ENCODE data around the gene UGT1A7.
"Not testable (repeated sequence)": the region's sequence is repeated elsewhere in the genome, so short reads cannot be mapped to it uniquely, and the experiment has no call there.

The UGT1A7 gene

DNA sequence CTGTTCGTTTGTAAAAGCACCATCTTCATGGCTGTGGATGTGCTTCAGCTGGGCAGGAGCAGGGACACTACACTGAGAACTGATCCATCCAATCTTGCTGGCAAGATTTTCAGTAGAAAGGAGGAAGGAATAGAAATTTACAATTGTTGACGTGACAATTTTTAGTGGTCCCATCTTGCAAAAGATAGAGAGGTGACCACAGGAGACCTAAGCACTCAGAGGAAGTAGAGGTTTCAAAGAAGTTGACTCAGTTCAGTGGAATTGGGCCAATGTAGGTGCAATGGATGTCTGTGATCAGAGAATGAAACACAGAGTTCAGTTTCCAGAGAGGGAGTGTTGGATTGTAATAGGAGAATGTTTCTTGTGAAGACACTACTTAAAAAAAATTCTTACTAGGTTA is 32.4 kb downstream of the UGT1A7 start:
- no peak for FAIRE-seq

DNA sequence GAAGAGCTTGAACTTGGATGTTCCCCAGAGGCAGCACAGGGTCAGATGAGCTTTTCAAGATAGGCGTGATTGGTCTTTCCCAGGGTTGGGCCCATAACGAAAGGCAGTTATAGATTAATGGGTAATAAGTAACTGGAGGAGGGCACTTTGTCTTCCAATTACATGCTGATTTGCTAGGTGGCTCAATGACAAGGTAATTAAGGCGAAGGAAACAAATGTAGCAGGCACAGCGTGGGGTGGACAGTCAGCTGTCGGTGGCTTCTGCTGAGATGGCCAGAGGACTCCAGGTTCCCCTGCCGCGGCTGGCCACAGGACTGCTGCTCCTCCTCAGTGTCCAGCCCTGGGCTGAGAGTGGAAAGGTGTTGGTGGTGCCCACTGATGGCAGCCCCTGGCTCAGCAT is 36.9 kb downstream of the UGT1A7 start, which contains the start of gene UGT1A4:
TSS of gene UGT1A4 (plus strand) at position 185 of the 400 bp plus-strand sequence. CDS start at position 270, 85 bp downstream.
- no peak for FAIRE-seq

DNA sequence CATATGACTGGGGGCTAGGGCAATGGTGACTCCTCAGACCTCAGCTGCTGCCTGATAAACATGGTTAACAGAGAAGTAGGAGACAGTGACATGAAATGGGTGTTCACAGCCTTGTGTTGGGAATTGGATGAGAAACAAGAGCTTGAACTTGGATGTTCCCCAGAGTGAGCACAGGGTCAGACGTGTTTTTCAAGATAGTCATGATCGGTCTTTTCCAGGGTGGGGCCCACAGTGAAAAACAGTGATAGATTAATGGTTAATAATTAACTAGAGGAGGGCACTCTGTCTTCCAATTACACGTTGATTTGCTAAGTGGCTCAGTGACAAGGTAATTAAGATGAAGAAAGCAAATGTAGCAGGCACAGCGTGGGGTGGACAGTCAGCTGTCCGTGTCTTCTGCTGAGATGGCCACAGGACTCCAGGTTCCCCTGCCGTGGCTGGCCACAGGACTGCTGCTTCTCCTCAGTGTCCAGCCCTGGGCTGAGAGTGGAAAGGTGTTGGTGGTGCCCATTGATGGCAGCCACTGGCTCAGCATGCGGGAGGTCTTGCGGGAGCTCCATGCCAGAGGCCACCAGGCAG is 47.1 kb downstream of the UGT1A7 start, which contains the start of gene UGT1A3:
TSS of gene UGT1A3 (plus strand) at position 320 of the 579 bp plus-strand sequence. CDS start at position 405, 85 bp downstream.
- FAIRE-seq = no peak

DNA sequence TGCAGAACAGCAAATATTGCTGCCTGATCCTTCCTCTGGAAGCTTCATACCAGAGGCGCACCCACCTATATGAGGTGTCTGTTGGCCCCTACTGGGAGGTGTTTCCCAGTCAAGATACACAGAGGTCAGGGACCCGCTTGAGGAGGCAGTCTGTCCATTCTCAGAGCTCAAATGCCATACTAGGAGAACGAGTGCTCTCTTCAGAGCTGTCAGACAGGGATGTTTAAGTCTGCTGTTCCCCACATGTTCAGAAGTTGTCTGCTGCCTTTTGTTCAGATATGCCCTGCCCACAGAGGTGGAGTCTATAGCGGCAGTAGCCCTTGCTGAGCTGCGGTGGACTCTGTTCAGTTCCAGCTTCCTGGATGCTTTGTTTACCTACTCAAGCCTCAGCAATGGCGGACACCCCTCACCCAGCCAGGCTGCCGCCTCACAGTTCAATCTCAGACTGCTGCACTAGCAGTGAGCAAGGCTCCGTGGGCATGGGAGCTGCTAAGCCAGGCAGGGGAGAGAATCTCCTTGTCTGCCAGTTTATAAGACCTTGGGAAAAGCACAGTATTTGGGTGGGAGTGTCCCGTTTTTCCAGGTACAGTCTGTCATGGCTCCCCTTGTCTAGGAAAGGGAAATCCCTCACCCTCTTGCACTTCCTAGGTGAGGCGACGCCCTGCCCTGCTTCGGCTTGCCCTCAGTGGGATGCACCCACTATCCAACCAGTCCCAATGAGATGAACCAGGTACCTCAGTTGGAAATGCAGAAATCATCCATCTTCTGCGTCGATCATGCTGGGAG is 55.4 kb downstream of the UGT1A7 start:
- not testable (repeated sequence) for FAIRE-seq

DNA sequence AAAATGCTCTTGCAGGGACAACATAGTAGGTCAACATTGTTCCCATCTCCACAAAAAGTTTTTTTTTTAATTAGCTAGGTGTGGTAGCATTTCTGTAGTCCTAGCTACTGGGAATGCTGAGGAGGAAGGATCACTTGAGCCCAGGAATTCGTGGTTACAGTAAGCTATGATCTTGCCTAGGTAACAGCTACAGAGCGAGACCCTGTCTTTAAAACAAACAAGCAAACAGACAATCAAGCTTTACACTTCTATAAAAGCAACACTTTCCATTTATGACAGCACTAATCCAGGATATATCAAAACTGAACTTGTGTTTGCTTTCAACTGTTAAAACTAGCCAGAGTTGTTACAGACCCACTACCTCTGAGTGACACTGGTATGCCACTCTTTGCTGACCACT is 59.2 kb downstream of the UGT1A7 start:
- no peak for FAIRE-seq

DNA sequence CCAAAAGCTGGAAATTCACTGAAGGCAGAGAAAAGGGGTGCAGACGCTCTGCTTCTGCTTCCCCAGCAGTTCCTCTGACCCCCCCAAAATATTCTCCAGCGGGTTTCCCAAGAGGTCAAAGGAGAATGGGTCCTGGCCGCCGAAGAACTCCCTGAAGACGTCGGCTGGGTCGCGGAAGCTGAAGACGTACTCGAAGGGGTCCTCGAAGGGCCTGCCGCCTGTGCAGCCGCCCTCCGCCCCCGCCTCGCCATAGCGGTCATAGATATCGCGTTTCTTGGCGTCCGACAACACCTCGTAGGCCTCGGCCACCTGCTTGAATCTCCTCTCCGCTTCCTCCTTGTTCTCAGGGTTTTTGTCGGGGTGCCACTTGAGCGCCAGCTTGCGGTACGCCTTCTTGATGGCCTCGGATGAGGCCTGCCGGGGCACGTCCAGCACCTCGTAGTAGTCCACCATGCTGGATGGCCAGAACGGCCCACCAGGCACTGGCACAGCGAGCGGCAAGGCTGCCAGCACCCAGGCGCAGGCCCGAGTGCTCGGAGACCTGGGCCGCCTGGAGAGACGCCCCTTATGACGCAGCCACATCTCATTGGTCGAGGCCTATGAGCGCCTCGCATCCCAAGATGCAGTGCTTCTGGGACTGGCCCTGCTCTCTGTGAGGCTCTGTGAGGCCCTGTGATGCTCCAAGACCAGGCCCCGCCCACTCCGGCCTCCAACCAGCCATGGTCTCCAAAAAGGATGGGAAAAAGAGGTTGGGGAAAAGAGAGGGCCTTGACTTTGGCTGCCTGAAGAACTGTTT is 62.0 kb downstream of the UGT1A7 start:
- FAIRE-seq = no peak

DNA sequence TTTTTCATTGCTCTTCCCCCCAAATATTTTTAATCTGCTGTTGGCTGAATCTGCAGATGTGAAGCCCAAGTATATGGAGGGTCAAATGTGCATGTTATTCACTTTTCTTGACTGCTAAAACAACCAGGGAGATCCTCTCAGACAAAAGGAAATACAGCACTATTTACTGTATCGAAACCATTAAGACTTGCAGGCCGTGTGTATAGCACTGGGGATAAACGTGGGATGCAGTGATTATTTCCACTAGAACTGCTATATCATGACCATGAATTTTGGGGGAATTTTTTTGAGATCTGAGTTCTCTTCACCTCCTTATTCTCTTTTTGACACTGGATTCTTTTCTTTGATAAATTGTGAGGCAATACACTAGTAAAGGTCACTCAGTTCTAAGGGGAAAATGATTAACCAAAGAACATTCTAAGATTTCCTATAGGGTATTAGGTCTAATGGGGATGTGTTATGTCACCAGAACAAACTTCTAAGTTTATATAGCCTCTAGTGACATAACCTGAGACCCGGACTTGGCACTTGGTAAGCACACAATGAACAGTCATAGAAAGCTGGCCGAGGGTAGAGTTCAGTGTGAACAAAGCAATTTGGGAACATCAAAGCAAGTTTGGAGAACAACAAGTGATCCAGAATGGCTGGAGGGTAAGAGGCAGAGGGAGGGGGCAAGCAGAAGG is 63.5 kb downstream of the UGT1A7 start:
- FAIRE-seq = no peak

DNA sequence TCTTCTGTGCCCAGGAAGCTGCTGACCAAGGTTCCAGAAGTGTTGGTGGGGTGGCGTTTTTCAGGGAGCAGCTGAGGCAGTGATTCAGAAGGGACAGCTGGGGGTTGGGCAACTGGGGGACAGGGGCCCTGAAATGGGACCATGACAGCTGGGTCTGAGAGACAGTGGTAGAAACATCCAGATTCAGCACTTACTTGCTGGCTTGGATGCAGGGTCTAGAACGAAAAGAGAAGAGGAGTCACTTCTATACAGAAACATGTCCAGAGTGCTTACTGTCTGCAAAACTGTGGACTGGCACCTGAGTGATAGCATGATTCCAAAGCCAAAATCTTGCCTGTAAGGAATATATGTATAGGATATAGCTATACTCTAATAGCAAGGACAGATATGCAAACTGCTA is 64.1 kb downstream of the UGT1A7 start:
- not testable (repeated sequence) for FAIRE-seq

DNA sequence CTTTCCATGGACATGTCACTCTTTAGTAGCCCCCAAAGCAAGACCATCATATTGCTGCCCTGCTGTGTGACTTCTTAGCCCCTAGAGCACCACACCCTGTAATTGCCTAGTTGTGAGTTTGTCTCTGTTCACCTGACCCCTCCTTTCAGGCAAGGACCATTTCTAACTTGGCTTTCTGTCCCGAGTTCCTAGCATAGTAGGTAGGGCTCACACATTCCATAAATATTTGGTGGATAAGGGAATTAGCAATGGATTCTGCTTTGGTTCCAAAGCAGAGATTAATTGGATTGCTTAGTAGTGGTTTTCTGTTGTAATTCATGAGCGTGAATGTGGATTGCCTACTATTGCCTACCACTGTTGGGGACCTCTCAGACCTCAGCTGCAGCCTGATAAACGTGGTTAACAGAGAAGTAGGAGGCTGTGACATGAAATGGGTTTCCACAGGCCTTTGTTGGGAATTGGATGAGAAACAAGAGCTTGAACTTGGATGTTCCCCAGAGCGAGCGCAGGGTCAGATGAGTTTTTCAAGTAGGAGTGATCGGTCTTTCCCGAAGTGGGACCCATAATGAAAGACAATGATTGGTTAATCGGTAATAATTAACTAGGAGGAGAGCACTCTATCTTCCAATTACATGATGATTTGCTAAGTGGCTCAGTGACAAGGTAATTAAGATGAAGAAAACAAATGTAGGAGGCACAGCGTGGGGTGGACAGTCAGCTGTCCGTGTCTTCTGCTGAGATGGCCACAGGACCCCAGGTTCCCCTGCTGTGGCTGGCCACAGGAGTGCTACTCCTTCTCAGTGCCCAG is 65.0 kb downstream of the UGT1A7 start:
- no peak for FAIRE-seq

DNA sequence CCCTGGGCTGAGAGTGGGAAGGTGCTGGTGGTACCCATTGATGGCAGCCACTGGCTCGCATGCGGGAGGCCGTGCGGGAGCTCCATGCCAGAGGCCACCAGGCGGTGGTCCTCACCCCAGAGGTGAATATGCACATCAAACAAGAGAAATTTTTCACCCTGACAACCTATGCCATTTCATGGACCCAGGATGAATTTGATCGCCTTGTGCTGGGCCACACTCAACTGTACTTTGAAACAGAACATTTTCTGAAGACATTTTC is 65.5 kb downstream of the UGT1A7 start:
- FAIRE-seq = no peak

DNA sequence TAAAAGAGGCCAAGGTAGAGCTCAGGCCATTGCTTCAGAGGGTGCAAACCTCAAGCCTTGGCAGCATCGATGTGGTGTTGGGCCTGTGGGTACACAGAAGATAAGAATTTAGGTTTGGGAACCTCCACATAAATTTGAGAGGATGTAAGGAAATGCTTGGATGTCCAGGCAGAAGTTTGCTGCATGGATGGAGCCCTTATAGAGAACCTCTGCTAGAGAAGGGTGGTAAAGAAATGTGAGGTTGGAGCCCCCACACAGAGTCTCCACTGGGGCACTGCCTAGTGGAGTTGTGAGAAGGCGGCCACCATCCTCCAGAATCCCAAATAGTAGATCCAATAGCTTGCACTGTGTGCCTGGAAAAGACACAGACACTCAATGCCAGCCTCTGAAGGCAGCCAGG is 69.0 kb downstream of the UGT1A7 start:
- FAIRE-seq = not testable (repeated sequence)

DNA sequence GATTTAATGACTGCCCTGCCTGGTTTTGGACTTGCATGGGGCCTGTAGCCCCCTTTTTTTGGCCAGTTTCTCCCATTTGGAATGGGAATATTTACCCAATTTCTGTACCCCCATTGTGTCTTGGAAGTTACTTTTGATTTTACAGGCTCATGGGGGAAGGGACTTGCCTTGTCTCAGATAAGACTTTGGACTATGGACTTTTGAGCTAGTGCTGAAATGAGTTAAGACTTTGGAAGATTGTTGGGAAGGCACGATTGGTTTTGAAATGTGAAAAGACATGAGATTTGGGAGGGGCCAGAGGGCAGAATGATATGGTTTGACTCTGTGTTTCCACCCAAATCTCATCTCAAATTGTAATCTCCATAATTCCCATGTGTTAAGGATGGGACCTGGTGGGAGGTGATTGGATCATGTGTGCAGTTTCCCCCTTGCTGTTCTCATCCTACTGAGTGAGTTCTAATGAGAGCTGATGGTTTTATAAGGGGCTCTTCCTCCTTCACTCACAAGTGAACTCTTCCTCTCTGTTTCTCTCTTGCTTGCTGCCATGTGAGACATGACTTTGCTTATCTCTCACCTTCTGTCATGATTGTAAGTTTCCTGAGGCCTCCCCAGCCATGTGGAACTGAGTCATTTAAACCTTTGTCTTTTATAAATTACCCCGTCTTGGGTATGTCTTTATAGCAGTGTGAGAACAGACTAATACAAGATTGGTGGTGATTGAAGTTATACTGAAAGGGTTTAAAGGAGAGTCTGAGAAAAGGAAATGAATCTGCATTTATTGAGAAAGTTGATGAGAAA is 69.7 kb downstream of the UGT1A7 start:
- FAIRE-seq = not testable (repeated sequence)

DNA sequence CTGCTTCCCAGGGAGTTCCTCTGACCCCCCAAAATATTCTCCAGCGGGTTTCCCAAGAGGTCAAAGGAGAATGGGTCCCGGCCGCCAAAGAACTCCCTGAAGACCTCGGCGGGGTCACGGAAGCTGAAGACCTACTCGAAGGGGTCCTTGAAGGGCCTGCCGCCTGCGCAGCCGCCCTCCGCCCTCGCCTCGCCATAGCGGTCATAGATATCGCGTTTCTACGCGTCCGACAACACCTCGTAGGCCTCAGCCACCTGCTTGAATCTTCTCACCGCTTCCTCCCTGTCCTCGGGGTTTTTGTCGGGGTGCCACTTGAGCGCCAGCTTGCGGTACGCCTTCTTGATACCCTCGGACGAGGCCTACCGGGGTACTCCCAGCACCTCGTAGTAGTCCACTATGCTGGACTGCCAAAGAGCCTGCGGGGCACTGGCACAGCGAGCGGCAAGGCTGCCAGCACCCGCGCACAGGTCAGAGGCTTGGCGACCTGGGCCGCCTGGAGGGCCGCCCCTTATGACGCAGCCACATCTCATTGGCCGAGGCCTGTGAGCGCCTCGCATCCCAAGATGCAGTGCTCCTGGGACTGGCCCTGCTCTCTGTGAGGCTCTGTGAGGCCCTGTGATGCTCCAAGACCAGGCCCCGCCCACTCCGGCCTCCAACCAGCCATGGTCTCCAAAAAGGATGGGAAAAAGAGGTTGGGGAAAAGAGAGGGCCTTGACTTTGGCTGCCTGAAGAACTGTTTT is 73.3 kb downstream of the UGT1A7 start:
- FAIRE-seq = no peak

DNA sequence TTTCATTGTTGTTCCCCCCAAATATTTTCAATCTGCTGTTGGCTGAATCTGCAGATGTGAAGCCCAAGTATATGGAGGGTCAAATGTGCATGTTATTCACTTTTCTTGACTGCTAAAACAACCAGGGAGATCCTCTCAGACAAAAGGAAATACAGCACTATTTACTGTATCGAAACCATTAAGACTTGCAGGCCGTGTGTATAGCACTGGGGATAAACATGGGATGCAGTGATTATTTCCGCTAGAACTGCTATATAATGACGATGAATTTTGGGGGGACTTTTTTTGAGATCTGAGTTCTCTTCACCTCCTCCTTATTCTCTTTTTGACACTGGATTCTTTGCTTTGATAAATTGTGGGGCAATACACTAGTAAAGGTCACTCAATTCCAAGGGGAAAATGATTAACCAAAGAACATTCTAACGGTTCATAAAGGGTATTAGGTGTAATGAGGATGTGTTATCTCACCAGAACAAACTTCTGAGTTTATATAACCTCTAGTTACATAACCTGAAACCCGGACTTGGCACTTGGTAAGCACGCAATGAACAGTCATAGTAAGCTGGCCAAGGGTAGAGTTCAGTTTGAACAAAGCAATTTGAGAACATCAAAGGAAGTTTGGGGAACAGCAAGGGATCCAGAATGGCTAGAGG is 74.9 kb downstream of the UGT1A7 start:
- no peak for FAIRE-seq

DNA sequence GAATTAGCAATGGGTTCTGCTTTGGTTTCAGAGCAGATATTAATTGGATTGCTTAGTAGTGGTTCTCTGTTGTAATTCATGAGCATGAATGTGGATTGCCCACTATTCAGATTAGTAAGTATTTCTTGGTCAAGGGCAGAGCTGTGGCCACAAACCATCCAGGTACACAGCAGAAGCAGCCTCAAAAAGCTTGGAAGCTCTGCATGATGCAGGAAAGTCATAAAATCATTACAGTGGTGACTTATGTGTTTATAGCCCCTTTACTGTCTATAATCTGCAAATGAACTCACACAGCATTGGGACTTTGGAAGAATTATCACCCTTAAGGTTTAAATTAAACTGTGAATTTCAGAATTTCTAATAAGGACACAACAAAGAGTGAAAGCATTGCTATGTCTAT is 76.4 kb downstream of the UGT1A7 start:
- no peak for FAIRE-seq

DNA sequence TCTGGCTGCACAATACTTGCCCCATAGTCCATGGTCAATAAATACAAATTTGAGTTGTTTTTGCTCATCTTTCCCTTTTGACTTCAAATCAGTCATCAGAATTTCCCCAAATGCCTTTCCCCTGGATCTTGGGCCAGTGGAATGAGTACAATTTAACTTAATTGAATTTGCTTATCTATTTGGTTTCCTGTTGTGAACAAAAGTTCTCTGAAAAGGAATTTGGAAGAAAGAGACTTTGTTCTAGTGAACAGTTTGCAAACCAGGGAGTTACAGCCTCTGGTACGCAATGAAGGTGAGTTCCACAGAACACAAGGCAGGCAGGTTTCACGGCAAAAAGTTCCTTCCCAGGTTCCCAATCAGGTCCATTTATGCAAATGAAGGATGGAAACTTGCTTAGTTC is 77.1 kb downstream of the UGT1A7 start:
- FAIRE-seq = no peak

DNA sequence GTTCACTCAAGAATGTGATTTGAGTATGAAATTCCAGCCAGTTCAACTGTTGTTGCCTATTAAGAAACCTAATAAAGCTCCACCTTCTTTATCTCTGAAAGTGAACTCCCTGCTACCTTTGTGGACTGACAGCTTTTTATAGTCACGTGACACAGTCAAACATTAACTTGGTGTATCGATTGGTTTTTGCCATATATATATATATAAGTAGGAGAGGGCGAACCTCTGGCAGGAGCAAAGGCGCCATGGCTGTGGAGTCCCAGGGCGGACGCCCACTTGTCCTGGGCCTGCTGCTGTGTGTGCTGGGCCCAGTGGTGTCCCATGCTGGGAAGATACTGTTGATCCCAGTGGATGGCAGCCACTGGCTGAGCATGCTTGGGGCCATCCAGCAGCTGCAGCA is 78.3 kb downstream of the UGT1A7 start, which contains the start of gene UGT1A1:
TSS of gene UGT1A1 (plus strand) at position 228 of the 400 bp plus-strand sequence. CDS start at position 246, 18 bp downstream.
- no peak for FAIRE-seq

DNA sequence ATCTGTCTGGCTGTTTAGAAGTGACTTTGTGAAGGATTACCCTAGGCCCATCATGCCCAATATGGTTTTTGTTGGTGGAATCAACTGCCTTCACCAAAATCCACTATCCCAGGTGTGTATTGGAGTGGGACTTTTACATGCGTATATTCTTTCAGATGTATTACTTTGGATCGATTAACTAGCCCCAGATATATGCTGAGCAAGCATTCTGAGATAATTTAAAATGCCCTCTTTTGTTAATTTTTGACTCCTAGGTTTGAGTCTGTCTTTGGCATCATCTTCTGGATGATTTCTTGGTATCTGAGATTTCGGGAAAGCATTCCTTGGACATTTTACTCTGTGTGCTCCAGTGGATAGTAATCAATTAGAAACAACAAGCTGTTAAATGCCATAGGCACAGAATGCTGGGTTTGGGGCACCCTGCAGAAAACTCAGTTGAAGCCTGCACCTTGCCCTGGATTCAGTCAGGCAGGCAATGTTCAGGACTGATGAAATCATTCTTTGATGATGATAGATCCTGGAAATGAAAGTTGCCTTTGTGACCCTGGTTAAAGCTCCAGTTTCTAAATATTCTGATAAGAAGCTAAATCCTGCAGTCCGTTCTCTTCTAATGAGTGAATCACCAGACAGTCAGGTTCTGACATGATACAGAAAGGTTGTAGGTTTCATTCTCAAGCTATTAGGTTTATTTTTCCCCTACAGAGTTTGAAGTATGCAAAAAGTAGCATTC is 79.5 kb downstream of the UGT1A7 start:
- FAIRE-seq = no peak

DNA sequence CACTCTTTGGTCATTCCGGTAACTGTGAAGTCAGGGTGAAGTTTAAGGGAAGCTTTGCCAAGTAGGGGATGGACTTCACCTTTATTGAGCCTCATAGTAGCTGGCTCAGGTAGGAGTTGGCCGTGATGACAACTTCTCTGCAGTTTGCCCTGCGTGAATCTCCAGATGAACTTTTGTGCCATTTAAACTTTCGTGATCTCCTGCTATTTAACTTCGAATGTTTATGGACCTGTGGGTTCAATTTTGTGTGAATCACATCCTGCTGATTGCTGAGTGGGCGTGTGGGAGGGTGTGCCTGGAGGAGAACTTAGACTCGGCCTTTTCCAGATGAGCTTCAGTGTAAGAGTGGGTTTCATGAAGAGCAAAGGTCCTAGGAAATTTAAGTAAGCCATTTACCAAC is 82.6 kb downstream of the UGT1A7 start:
- no peak for FAIRE-seq

All from TTC549 (cell line).